Fibroblast of the aortic adventitia (primary cell): Measurements from ENCODE around the gene SERPINE1. TPM values are rescaled to one million over a fixed set of nuclear protein-coding genes. Genes with fewer than 3 reads are reported as not detected.
"Not testable (repeated sequence)": the region's sequence is repeated elsewhere in the genome, so short reads cannot be mapped to it uniquely, and the experiment has no call there.

Source experiments
- DNase-seq: peaks from one replicate; pipeline ENCODE4 v3.0.0-alpha.2; 2010; ENCODE audit warnings: low read depth
- H3K4me3 ChIP-seq: 2 replicates; pipeline ENCODE4 v1.5.1; 2011; ENCODE audit warnings: low read depth, mild to moderate bottlenecking, control low read depth, low read length, moderate library complexity
- CTCF ChIP-seq: IDR thresholded peaks from 2 replicates; pipeline ENCODE4 v1.5.1; 2011; ENCODE audit warnings: mild to moderate bottlenecking, low read length, control low read depth, inconsistent platforms; ENCODE audit not compliant: insufficient read depth
- total RNA-seq: library from RNA; depleted of rRNA; stranded (reverse); fragments of >200 nt; gene quantifications from 2 replicates; pipeline ENCODE4 v1.2.3, GENCODE V29; 2012; ENCODE audit warnings: low replicate concordance

SERPINE1 gene
- total RNA-seq, 1 donor: 341 TPM

GRCh38 chr7:101088069-101088425, 38.9 kb upstream of the SERPINE1 start:
- H3K4me3 ChIP-seq: no peak overlapping the region
- no peak for TF ChIP-seq CTCF
- no peak for DNase-seq

GRCh38 chr7:101088858-101089529, 37.9 kb upstream of the SERPINE1 start:
- H3K4me3 ChIP-seq: no peak overlapping the region
- DNase-seq: no peak
- TF ChIP-seq CTCF: no peak

GRCh38 chr7:101089876-101090275, 37.0 kb upstream of the SERPINE1 start:
- H3K4me3 ChIP-seq: no peak overlapping the region
- TF ChIP-seq CTCF: no peak
- no peak for DNase-seq

- not testable (repeated sequence) for H3K4me3 ChIP-seq, DNase-seq
Observed at GRCh38 chr7:101092266-101092905, 34.5 kb upstream of the SERPINE1 start.

GRCh38 chr7:101093906-101094305, 33.0 kb upstream of the SERPINE1 start:
- no peak overlapping the region for H3K4me3 ChIP-seq
- DNase-seq: peak; percentile 83
- TF ChIP-seq CTCF: no peak

- no peak for TF ChIP-seq CTCF
- no peak for DNase-seq
- H3K4me3 ChIP-seq: no peak overlapping the region
Observed at GRCh38 chr7:101094376-101094775, 32.5 kb upstream of the SERPINE1 start.

GRCh38 chr7:101094791-101095375, 32.0 kb upstream of the SERPINE1 start:
- DNase-seq: peak; percentile 77
- TF ChIP-seq CTCF: peak; percentile 76
- no peak overlapping the region for H3K4me3 ChIP-seq
